HG03139 (cell line): ENCODE measurements around the gene PIK3CA.
"Not testable (repeated sequence)": the region's sequence is repeated elsewhere in the genome, so short reads cannot be mapped to it uniquely, and the experiment has no call there.

Experiments used
- ATAC-seq: cut with Tn5 transposase; IDR thresholded peaks from one replicate; pipeline ENCODE4 v1.9.1; 2021; ENCODE audit not compliant: unreplicated experiment

PIK3CA gene

DNA sequence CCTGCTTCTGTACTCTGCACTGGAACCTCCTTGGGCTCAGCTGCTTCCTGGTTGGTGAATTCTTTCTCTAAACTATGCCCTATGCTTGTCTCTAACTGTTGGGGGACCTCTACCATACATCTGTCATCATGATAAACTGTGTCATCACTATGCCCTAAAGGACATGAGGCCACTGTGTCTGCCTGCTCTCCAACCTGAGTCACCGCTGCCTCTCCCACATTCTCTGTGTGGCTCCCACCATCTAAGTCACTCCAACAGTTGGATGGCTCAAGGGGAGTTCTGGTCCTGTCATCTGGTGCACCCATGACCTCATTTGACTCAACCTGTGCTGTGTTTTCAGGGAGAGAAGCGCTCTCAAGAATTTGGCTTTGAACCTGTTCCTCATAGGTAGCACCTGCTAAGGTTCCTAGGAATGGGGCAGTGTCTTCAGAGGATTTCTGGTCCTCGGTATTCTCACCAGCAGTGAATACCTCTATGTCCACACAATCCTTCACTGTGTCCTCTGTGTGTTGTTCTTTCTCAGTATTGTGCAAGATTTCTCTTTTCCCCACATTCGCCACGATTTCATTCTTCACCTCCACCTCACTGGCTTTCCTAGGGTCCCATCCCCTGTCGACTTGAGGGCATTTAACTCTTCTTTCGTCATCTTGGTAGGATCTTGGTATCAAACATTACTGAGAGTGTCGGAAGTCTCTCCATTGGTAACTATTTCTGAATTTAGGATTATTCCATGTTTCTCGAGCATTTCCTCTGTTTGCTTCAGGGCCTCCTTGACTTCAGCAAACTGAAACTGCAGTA is 112.0 kb downstream of the PIK3CA start:
- not testable (repeated sequence) for ATAC-seq

DNA sequence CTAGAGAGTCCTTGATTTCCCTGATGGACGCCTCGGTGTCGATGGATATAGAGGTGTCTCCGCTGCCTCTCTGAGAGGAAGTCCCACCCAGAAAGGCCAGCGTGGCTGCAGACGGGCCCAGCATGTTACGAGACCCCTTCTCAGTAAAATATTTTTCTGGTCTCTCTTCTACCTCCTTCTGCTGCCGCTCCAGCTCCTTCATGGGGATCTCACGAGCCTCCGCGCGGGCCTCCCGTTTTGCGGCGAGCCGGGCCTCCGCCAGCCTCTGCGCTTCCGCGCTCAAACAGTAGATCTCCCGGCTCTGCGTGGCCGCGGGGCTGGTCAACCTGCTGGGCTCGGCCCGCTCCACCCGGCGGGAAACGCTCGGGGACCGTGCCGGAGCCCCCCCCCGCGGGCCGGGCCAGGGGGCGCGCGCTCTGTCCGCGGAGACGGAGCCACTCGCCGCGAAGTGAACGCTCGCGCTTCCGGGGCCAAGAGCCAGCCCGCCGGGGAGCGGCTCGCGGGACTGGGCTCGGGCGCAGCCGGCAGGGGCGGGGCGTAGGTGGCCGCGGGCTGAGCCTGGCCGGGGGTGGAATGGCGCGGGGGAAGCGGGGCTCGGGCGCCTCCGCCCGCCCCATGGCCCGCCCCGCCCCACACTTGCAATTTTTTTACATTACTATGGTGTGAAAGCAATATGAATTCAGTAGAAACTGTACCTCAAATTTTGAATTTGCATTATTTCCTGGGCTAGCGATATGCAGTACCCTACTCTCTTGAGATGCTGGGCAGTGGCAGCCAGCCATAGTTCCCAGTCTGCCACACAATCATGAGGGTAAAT is 113.0 kb downstream of the PIK3CA start:
- ATAC-seq: peak; percentile 84

DNA sequence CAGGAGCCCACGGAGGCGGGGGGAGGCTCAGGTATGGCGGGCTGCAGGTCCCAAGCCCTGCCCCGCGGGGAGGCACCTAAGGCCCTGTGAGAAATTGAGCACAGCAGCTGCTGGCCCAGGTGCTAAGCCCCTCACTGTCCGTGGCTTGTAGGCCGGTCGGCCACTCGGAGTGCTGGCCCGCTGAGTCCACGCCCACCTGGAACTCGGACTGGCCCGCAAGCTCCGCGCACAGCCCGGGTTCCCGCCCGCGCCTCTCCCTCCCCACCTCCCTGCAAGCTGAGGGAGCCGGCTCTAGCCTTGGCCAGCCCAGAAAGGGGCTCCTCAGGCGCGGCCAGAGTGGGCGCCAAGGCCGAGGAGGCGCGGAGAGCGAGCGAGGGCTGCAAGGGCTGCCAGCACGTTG is 115.0 kb downstream of the PIK3CA start:
- ATAC-seq: no peak

DNA sequence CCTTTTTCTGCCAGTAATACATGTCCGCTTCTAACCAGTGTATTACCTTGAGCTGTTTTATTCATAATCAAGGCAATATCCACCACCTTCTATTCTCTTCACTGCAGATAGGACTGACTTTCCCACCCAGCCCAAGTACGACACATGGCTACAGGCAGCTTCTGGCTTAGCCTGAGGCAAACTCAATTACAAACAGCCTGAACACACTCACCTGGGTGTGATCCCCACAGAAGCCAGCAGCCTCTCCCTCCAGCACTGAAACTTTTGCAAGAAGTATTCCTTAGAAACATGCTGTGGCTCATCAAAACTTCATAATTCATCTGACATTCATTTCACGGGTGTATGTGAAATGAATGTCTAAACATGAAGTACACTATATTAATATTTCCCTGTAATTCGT is 116.3 kb downstream of the PIK3CA start:
- no peak for ATAC-seq

DNA sequence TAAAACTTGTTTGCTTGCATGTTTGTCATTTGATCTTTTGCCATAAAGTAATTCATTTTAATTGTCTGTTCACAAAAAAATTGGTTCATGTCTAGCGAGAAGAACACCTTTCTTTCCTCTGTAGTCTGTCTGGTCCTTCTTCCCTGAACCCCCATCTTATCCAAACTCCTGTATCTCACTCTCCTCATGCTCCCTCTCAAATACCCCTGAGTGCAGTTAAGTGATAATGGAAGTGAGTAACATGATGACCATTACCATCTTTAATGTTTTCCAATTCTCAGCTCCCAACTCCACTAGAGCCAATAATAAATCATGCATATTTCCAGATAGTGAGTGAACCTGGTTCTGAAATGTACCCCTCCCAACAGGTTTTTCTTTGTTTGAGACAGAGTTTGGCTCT is 116.9 kb downstream of the PIK3CA start:
- no peak for ATAC-seq

DNA sequence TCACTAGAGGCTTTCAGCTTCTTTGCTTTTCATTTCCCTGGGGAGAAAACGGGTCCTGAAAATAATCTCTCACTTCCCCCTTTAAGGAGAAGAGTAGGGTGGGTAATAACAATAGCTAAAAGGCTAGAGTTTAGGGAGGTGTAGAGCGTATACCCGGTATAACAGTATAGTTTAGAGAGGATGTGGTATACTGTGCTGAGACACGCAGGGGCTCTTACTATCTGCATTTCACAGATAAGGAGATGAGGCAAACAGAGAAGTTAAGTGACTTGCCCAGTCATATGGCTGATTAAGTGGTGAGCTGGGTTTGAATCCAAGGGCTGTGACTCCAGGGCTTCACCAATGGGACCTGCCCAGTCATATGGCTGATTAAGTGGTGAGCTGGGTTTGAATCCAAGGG is 117.7 kb downstream of the PIK3CA start:
- ATAC-seq: peak; percentile 56

DNA sequence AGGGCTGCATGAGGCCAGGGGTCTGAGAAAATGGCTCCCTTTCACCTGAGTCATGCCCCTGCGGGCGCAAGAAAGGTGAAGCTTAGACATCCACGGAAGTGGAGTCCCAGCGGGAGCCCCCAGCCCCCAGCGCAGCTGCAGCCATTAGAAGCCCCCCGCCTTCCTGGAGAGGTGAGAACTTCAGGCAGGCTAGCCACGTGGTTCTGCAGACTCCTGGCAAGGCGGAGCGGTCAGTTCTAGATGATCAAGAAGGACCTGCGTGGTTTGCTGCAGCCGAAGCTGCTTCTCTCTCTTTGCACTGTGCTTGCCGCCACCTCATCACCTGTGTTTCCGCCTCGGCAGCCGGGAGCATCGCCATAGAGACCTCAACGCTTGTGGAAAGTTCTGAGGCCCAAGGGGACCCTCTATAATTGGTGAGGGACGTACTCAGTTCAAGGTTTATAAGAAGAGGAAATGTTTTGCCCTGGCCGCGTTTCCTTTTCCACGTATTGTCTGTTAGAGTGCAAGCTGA is 118.6 kb downstream of the PIK3CA start:
- no peak for ATAC-seq

DNA sequence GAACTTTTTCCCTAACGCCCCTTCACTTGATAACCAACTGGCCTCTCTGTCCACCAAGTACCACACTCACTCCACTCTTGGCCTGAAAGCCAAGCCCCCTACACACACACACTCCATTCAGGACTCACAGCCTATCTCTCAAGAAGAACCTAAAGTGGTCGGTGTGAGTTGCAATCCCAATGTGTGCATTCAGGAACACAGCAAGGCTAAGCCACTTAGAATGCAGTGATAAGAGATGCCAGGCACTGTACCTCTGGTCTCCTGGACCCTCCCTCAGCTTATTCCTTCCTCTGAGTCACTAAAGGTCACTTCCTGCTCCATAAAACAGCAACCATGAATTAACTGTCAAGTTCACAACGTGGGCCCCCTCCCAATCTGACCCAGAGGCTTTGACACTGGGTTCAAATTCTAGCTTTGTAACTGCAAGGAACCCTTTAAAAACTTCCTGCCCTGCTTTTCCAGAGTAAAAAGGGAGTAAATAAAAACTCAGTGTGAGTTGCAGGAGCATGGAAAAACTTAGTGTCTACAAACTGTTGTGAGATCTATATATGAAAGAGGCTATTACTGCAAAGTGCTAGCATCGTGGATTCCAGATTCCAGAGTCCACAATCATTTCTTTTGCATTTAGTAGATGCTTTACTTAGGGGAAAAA is 120.4 kb downstream of the PIK3CA start:
- ATAC-seq: no peak

DNA sequence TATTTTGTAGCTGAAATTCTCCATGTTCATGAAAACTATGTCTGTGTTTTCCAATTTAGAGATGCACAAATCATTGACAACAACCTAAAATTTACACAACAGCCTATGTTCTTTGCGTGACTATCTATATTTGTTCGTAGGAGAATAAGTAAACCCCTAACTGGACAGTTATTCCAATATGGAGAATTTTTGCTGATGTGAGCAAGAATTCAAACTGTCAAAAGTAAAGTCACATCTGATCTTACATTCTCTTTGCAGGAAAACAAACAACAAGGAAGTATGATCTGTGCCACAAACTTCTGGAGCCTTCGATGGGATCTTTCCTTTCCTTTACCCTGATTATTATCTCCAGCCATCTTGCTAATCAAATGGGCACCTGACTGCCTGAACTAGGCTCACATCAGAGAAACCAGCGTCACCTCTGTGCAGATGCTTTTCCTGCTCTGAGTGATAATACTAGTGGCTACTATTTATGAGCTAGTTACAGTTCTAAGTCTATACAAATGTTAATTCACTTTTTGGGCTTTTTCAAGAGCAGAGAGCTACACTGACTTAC is 121.1 kb downstream of the PIK3CA start:
- no peak for ATAC-seq

DNA sequence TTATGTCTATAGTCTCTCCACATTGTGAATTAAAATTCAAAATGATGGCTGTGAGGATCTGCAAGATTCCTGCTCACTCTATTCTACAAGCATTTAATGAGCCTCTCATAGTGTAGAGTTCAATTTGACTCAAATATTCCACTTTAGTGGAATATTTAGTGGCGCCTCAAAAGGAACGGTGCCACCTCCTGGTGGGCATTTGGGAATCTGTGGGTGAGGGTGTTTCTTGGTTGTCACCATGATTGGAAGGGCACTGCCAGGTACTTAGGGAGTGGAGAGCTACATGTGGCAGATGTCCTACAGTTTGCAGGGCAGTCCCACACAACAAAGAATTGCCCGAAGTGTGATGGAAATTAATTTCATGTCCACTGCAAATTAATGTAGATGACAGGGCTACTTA is 124.2 kb downstream of the PIK3CA start:
- no peak for ATAC-seq

DNA sequence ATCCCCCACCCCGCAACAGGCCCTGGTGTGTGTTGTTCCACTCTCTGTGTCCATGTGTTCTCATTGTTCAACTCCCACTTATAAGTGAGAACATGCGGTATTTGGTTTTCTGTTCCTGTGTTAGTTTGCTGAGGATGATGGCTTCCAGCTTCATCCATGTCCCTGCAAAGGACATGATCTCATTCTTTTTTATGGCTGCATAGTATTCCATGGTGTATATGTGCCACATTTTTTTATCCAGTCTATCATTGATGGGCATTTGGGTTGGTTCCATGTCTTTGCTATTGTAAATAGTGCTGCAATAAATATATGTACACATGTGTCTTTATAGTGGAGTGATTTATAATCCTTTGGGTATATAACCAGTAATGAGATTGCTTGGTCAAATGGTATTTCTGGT is 126.3 kb downstream of the PIK3CA start:
- ATAC-seq: not testable (repeated sequence)

DNA sequence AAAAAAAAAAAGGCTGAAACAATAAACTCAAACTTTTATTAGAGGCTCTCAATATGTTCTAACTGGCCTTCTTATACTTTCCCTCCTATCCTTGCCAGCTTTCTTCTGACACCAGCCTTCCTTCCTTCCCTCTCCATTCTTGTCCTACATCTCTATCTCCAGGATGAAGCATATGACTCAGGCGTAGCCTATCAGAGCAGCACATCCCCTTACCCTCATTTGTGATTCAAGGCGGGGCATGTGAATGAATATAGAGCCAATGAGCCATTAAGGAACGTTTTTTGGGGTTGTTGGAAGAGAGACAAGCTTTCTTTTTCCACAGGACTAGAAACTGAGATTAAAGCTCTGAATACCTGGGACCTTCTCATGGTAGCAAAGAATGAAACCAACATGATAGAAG is 127.8 kb downstream of the PIK3CA start:
- no peak for ATAC-seq

DNA sequence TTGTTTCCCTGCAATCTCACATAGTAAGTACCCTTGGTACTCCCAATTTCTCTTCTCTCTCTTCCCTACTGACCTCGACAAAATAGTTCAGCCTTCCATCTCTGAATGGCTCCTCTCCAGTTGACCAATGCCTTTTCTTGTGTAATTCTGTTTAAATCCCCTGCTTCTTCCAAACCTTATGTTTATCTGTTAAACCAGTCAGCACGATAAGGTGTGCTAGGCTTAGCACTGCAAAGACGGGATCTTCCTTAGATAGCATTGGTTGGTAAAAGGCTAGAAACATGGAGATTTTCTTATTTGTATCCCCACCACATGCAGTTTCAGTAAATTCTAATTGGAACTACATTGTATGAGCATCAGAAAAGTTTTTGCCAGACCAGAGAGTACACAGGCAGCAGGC is 128.6 kb downstream of the PIK3CA start:
- no peak for ATAC-seq

DNA sequence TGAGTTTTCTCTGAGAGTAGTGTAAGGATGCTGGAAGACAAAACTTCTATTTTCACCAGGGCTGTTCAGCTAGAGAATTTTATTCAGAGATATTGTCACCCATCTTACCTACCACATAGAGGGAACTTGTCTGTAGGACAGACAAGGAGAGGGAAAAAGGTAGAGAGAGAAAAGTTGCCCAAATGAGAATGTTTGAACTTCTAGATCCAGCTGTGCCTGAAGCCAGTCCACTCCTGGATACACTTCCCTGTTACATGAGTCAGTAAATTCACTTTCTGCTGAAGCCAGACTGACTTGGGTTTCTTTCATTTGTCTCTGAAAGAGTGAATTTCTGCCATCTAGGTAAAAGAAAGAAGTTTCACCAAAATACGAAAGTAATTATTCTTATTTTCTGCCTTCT is 130.0 kb downstream of the PIK3CA start:
- ATAC-seq: no peak

DNA sequence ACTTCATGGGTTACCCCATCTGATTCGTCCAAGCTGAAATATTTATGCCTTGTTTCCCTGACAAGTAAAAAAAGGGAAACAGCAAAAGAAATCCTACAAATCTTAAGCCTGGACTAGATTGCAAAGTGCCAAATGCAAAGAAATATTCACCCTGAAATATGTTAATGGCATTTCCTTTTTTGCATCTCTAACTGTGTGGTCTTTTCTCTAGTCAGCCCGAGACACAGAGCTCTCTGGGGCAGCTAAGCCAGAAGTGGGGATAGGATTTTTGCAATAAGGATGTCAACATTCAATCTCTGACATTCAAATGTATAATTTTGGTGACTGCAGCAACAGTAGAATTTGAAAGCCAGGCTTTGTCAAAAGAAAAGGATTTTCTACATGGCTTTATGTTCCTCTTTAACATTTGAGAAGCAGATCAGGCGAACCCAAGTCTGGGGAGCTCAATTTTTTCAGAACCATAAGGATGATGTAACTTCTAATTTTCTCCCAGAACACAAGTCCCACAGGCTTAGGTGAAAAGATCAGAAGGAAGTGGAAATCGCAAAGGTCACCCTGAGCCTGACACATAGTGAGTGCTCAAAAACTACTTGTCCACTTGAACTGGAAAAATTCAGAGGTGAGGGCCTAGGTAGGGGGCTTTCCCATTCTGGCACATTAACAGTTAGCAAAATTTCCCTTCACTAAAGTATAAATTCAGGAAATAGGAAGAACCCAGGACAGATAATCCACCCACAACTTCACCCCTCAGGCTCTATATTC is 131.0 kb downstream of the PIK3CA start:
- ATAC-seq: no peak

DNA sequence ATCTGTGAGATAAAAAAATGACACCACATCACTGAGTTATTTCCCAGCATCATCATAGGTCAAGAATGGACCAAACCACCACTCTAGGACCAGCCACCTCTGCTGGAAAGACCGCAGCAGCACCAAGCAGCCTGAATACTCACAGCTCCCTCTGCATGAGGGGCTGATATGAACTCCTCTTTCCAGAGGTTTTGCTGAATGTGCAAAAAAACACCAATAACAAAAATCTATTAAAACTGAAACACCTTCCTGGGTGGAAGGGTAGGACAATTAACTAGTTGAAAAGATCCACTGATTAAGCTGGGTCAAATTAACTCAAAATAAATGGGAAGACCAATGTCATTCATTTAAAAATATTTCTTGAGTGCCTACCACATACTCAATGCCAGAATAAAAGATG is 131.7 kb downstream of the PIK3CA start:
- no peak for ATAC-seq

DNA sequence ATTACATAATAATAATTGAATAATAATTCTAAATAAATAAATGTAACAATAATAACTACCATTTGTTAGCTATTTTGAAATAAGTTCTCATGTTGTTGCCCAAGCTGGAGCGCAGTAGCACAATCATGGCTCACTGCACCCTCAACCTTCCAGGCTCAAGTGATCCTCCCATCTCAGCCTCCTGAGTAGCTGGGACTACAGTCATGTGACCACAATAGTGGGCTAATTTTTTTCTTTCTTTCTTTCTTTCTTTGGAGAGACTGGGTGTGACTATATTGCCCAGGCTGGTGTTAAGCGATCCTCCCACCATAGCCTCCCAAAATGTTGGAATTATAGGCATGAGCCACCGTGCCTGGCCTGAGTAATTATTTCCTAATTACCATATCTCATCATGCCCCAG is 133.7 kb downstream of the PIK3CA start:
- no peak for ATAC-seq

DNA sequence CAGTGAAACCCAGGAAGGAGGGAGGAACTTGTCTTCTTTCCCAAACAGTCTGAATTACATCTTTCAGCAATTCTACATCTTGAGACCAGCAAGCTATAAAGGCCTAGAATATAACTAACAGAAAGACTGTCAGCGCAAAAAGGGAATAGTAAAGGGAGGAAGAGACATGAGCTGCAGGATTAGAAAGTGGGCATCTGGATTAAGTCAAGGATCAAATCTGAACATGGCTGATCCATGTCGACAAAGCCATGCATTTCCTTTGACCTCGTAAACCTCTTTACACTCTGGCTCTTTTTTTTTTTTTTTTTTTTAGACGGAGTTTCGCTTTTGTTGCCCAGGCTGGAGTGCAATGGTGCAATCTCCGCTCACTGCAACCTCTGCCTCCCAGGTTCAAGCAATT is 138.2 kb downstream of the PIK3CA start:
- no peak for ATAC-seq

DNA sequence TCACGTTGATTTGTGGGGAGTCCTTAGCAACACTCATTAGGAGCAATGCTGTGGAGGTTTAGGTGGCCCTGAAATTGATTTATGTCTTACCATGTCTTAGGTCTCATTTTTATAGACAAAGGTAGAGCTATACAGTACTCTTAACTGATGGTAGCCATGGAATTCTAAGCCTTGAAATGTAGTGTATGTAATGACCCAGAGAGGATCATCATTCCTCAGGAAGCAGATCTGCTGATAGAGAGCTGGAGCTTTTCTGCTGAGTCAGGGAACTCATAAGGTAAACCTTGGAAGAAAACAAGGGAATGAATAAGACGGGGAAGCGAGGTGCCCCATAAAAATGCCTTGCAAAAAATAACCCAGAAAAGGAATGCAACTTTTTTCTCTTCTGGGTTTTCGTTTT is 140.7 kb downstream of the PIK3CA start:
- ATAC-seq: no peak

DNA sequence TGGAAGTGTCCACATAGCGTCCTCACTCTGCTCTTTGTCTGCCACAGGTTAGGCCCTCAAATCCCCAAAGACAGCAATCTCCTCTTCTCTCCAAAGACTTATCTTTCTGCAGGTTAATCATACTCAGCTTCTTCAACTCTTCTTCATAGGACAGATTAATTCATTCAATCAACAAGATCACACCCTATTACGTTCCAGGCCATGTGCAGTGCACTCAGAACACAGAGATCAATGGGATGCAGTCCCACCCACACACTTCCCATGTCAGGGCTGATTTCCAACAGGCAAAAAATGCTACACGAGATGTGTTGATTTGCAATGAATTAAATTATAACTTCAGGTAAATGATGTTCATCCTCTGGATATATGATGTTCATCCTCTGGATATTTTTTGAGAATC is 141.1 kb downstream of the PIK3CA start:
- ATAC-seq: no peak
